ENCODE data around the gene MYH10.

Gene MYH10

GRCh38 chr17:8563981-8564602, 66.4 kb downstream of the MYH10 start:
- TF ChIP-seq, protein P1, sequence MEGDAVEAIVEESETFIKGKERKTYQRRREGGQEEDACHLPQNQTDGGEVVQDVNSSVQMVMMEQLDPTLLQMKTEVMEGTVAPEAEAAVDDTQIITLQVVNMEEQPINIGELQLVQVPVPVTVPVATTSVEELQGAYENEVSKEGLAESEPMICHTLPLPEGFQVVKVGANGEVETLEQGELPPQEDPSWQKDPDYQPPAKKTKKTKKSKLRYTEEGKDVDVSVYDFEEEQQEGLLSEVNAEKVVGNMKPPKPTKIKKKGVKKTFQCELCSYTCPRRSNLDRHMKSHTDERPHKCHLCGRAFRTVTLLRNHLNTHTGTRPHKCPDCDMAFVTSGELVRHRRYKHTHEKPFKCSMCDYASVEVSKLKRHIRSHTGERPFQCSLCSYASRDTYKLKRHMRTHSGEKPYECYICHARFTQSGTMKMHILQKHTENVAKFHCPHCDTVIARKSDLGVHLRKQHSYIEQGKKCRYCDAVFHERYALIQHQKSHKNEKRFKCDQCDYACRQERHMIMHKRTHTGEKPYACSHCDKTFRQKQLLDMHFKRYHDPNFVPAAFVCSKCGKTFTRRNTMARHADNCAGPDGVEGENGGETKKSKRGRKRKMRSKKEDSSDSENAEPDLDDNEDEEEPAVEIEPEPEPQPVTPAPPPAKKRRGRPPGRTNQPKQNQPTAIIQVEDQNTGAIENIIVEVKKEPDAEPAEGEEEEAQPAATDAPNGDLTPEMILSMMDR (IDR thresholded peaks at IDR 0.05) = no peak

DNA sequence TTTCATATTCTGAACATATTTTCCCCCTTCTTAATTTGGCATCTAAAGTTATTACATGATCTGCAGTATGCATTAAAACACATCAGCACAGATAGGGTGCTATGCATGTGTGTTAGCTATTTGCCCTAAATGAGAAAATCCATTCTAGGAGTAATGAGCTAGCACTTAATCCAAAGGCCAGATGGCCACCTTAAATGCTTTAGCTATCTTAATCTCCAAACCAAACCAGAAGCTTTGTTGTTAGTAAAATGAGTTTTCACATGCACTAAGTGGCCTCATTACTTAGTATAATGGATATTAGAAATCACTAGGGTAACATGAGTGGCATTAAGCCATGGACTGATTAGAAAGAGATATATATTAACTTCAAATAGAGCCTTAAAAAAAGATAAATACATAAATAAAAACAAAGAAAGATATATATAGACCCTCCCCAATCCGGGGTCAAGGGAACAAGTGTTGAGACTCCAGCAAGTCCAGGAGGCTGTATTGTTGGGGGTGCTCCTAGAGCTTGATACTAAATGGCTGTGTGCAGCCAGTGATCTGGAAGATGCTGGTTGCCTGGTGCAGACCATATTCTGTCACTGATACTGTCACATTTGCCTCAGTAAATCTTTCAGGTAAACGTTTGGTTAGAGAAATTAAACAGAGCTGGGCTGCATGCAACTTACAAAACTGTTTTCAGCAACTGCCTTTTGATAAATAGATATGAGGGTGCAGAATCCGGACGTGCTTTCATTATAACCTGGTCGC, 67.3 kb downstream of the MYH10 start:
- TF ChIP-seq, protein P1 (IDR thresholded peaks at IDR 0.05) = no peak

GRCh38 chr17:8558144-8558543, 72.4 kb downstream of the MYH10 start:
- TF ChIP-seq, protein P1 (IDR thresholded peaks at IDR 0.05) = no peak

DNA sequence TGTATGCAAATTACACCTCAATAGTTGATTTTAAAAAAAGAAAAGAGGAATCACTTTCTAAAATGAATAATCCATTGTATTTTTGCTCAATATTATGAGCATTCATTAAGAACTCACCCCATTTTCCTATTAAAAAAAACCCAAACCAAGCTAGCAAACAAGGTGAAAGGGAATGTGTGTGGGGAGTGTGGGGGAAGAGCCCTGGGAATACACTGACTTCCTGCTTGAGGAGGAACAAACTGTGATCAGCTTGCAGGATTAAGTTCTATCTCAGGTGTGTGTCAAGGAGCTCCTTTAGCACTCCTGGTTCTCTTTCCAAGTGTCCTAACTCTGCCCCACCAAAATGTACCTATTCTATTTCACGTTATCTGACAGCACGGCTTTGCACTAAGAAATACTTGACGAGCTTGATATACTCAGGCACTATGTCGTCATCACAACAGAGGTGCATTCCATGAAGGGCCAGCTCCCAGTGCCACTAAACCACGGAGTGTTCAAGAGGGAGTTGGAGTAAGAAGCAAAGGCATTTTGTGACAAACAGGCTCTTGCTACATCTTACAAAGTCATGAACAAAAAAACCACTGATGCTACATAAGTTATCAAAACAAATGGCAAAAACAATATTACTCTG, 73.2 kb downstream of the MYH10 start:
- TF ChIP-seq, protein P1 (IDR thresholded peaks at IDR 0.05) = no peak

GRCh38 chr17:8556074-8556473, 74.5 kb downstream of the MYH10 start:
- TF ChIP-seq, protein P1 (IDR thresholded peaks at IDR 0.05) = no peak

GRCh38 chr17:8555062-8555461, 75.5 kb downstream of the MYH10 start:
- TF ChIP-seq, protein P1 (IDR thresholded peaks at IDR 0.05) = no peak

GRCh38 chr17:8552577-8553320, 77.8 kb downstream of the MYH10 start:
- TF ChIP-seq, protein P1 (IDR thresholded peaks at IDR 0.05) = no peak

Data from LNCAP (cell line).